NCI-H1092 (cell line): ENCODE data around the gene COL4A3.
"Not testable (repeated sequence)": the region's sequence is repeated elsewhere in the genome, so short reads cannot be mapped to it uniquely, and the experiment has no call there.

Experiments used
- DNase-seq: peaks from one replicate; lab custom pipeline; 2025; lab: John Stamatoyannopoulos, UW

COL4A3 gene

GRCh38 chr2:227214622-227215041, 50.2 kb downstream of the COL4A3 start:
- no peak for DNase-seq

GRCh38 chr2:227219312-227220105, 55.1 kb downstream of the COL4A3 start:
- no peak for DNase-seq

GRCh38 chr2:227221120-227221519, 56.7 kb downstream of the COL4A3 start:
- DNase-seq: no peak

GRCh38 chr2:227222292-227222691, 57.9 kb downstream of the COL4A3 start:
- DNase-seq: no peak

- DNase-seq: not testable (repeated sequence)
Observed at GRCh38 chr2:227225641-227226040, 61.2 kb downstream of the COL4A3 start.

GRCh38 chr2:227228061-227228667, 63.7 kb downstream of the COL4A3 start:
- DNase-seq: peak; percentile 3

GRCh38 chr2:227230151-227230550, 65.7 kb downstream of the COL4A3 start:
- no peak for DNase-seq

- DNase-seq: no peak
Observed at GRCh38 chr2:227234429-227234828, 70.0 kb downstream of the COL4A3 start.

GRCh38 chr2:227237786-227238185, 73.4 kb downstream of the COL4A3 start:
- no peak for DNase-seq

- peak; percentile 2 for DNase-seq
Observed at GRCh38 chr2:227238238-227239237, 74.1 kb downstream of the COL4A3 start.

- no peak for DNase-seq
Observed at GRCh38 chr2:227241005-227241404, 76.6 kb downstream of the COL4A3 start.

- DNase-seq: peak; percentile 16
Observed at GRCh38 chr2:227248876-227249275, 84.5 kb downstream of the COL4A3 start.

- DNase-seq: no peak
Observed at GRCh38 chr2:227252831-227253230, 88.4 kb downstream of the COL4A3 start.

- no peak for DNase-seq
Observed at GRCh38 chr2:227256605-227257004, 92.2 kb downstream of the COL4A3 start.

GRCh38 chr2:227257820-227258219, 93.4 kb downstream of the COL4A3 start:
- no peak for DNase-seq

GRCh38 chr2:227260041-227260440, 95.6 kb downstream of the COL4A3 start:
- DNase-seq: no peak

- no peak for DNase-seq
Observed at GRCh38 chr2:227267410-227268115, 103.1 kb downstream of the COL4A3 start.

- no peak for DNase-seq
Observed at GRCh38 chr2:227280895-227281294, 116.5 kb downstream of the COL4A3 start.

GRCh38 chr2:227285741-227286236, 121.4 kb downstream of the COL4A3 start:
- no peak for DNase-seq

GRCh38 chr2:227287771-227288170, 123.3 kb downstream of the COL4A3 start:
- DNase-seq: no peak

- no peak for DNase-seq
Observed at GRCh38 chr2:227292314-227292713, 127.9 kb downstream of the COL4A3 start.
